Stimulated activated CD4-positive, alpha-beta T cell treated with anti-CD3 and anti-CD28 coated beads, Interleukin-2, amount 100 ng/mL, for 48 hours (primary cell): ENCODE measurements around the gene SH3BGRL3.
"Not testable (repeated sequence)": the region's sequence is repeated elsewhere in the genome, so short reads cannot be mapped to it uniquely, and the experiment has no call there.

Experiments used
- DNase-seq, 2 donors: peaks; one replicate each; pipeline ENCODE4 v3.0.0-alpha.2; 2020

SH3BGRL3 gene

DNA sequence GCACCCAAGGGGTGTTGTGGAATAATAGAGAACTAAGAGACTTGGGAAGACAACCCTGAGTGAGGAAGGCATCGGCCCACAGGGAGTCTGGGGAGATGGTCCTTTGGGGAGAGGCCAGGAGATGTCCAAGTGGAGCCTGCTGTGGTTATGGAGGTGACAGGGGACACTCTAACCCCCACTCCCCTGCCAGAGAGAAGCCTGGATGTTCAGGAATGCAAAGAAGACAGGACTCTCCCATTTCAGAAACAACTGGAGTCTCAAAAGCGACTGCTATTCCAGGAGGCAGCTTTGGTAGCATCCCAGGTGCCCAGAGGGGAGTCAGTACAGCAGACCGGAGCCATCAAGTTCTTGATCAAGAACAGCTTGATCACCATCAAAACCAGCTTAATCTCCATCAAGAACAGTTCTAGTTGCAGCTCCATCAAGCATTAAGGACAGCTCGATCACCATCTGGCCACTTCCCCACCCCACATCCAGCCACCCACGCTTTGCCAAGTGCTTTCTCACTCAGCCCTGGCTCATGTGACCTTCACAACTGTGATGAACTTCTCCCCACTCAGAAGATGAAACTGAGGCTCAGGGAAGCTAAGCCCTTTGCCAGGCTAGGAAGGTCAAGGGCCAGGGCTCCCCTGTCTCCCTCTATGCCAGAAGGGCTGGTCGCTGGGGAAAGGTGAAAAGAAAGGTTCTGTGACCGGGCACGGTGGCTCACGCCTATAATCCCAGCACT lies 38.6 kb downstream of the SH3BGRL3 start:
- peak; percentile 46 for DNase-seq

GRCh38 chr1:26320896-26321295 lies 41.0 kb downstream of the SH3BGRL3 start:
- DNase-seq: no peak

DNA sequence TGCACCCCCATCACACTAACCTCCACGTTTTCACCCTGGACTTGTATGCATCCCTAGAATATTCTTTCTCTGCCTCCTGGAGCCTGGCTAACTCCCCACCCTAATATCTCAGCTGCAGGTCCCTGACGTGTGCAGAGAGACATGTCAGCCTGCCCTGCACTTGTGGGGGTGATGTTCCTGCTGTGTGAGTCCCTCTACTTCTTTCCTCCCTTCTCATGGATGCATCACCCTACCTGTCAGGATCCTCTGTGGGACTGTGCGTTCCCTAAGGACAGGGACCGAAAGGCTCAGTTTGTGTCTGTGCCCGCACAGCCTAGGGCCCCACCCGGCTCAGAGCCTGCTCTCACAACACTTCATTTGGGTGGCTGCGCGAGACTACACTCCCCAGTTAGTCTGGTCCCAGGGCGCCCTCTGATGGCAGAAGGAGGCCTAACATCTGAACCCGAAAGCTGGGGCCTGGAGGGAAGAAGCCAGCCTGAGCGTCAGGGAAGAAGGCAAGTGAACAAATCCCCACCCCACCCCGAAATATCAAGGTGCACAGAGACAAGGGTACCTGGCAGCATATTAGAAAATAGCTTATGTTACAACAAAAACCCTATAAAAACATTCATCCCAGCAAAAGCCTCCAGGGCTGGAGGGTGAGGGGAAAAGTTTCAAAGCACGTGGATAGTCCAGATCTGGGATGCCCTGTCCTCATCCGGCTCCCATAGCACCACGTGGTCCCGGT lies 41.6 kb downstream of the SH3BGRL3 start:
- DNase-seq: peak; percentile 98 to 99

DNA sequence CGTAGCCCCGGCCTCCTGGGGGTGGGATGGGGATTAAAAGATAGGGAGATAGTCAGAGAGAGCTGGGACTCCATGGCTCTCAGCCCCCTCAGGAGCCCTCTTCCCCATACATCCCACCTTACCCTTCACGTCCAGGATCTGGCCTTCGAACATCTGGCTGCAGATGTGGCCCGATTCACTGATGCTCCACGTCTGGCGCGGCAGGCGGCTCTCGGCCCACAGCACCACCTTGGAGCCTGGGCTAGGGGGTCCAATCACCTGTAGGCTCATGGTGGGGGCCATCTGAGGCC lies 42.1 kb downstream of the SH3BGRL3 start:
- no peak for DNase-seq

DNA sequence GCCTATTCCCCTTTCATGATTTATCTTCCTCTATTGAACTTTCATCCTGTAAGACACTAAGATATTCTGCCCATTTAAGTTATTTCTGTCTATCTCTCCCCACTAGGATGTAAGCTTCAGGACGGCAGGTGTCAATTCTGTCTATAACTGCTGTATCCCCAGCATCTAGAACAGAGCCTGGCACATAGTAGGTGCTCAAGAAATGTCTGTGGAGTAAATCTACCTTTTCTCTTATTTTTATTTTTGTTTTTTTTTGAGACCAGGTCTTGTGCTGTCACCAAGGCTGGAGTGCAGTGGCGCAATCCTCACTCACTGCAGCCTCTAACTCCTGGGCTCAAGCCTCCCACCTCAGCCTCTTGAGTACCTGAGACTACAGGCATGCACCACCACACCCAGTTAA lies 43.5 kb downstream of the SH3BGRL3 start:
- no peak for DNase-seq

GRCh38 chr1:26324550-26324949 lies 44.7 kb downstream of the SH3BGRL3 start:
- DNase-seq: no peak

- no peak for DNase-seq
Measured at GRCh38 chr1:26327956-26328362, 48.1 kb downstream of the SH3BGRL3 start.

- DNase-seq: no peak
Measured at GRCh38 chr1:26328597-26328996, 48.7 kb downstream of the SH3BGRL3 start.

GRCh38 chr1:26329380-26329779 lies 49.5 kb downstream of the SH3BGRL3 start:
- DNase-seq: not testable (repeated sequence)

DNA sequence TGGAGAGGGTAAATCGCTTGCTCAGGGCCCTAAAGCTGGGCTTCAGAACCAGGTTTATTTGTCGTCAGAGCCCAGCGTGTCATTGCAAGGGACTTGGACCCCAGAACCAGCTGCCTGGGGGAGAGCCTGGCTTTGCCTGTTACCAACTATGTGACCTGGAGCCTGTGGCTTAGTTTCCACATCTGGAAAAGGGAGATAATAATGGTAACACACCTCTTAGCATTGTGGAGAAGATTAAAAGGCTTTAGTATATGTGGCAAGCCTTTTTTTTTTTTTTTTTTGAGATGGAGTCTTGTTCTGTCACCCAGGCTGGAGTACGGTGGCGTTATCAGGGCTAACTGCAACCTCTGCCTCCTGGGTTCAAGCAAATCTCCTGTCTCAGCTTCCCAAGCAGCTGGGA lies 50.4 kb downstream of the SH3BGRL3 start:
- no peak for DNase-seq
